K562 (cell line): ENCODE results near the gene CPT1C. TPM values are rescaled to one million over a fixed set of nuclear protein-coding genes. Genes with fewer than 3 reads are reported as not detected.

Experiments
- ARNT ChIP-seq, 2 experiments: fragments of 450-650 bp; IDR thresholded peaks; 2 replicates each; pipeline ENCODE4 v1.6.1; 2016; ENCODE audit warnings: mild to moderate bottlenecking in 1 of 2
- ASH1L ChIP-seq: fragments of 450-650 bp; IDR thresholded peaks from 2 replicates; pipeline ENCODE4 v1.6.1; 2018; ENCODE audit warnings: borderline replicate concordance, mild to moderate bottlenecking, low read depth; ENCODE audit not compliant: partially characterized antibody
- CREB1 ChIP-seq, 2 experiments: sonication (generic) in 1 of 2; formaldehyde crosslinking in 1 of 2; IDR thresholded peaks; 2 replicates each; pipeline versions ENCODE4 v1.6.1 to v1.8.0; 2012 to 2022; ENCODE audit warnings: inconsistent platforms in 1 of 2, mild to moderate bottlenecking in 1 of 2, missing genetic modification reagents in 1 of 2, moderate library complexity in 1 of 2
- CXXC5 ChIP-seq: fragments of 250-450 bp; sonication (Bioruptor Pico); IDR thresholded peaks from 2 replicates; pipeline ENCODE4 v1.8.0; 2022; ENCODE audit warnings: inconsistent platforms, mild to moderate bottlenecking, moderate library complexity
- EP300 ChIP-seq: IDR thresholded peaks from 2 replicates; pipeline ENCODE4 v1.6.1; 2012; ENCODE audit warnings: low read length, improper control_type of control experiment
- FOXM1 ChIP-seq, 2 experiments: fragments of 450-650 bp in 1 of 2; sonication (generic) in 1 of 2; formaldehyde crosslinking in 1 of 2; IDR thresholded peaks; 2 replicates each; pipeline versions ENCODE4 v1.6.1 to v1.9.0; 2017 to 2022; ENCODE audit warnings: low read depth in 2 of 2, mild to moderate bottlenecking in 2 of 2, missing genetic modification reagents in 1 of 2, moderate library complexity in 1 of 2
- KLF6 ChIP-seq: fragments of 250-450 bp; sonication (Bioruptor Pico); IDR thresholded peaks from 2 replicates; pipeline ENCODE4 v1.4.0; 2020; ENCODE audit warnings: mild to moderate bottlenecking, moderate library complexity, borderline replicate concordance
- LCOR ChIP-seq: sonication (generic); formaldehyde crosslinking; IDR thresholded peaks from 2 replicates; pipeline ENCODE4 v1.8.0; 2022; ENCODE audit warnings: mild to moderate bottlenecking, missing genetic modification reagents
- MAFK ChIP-seq: IDR thresholded peaks from 2 replicates; pipeline ENCODE4 v1.6.1; 2011; ENCODE audit warnings: low read length, improper control_type of control experiment
- MBD2 ChIP-seq: sonication (generic); IDR thresholded peaks from 2 replicates; pipeline ENCODE4 v1.6.1; 2016; ENCODE audit warnings: low read depth, borderline replicate concordance
- MEIS2 ChIP-seq: fragments of 450-650 bp; IDR thresholded peaks from 2 replicates; pipeline ENCODE4 v1.6.1; 2014; ENCODE audit warnings: mild to moderate bottlenecking; ENCODE audit not compliant: partially characterized antibody
- MTA3 ChIP-seq: fragments of 450-650 bp; formaldehyde crosslinking; IDR thresholded peaks from 2 replicates; pipeline ENCODE4 v1.6.1; 2017; ENCODE audit warnings: mild to moderate bottlenecking, borderline replicate concordance
- NFATC3 ChIP-seq: fragments of 450-650 bp; IDR thresholded peaks from 2 replicates; pipeline ENCODE4 v1.6.1; 2017; ENCODE audit warnings: mild to moderate bottlenecking
- NFXL1 ChIP-seq: fragments of 450-650 bp; formaldehyde crosslinking; IDR thresholded peaks from 2 replicates; pipeline ENCODE4 v1.4.0; 2021; ENCODE audit warnings: mild to moderate bottlenecking
- NR2C1 ChIP-seq, 2 experiments: fragments of 450-650 bp; IDR thresholded peaks; 2 replicates each; pipeline ENCODE4 v1.6.1; 2017; ENCODE audit warnings: mild to moderate bottlenecking in 2 of 2, antibody characterized with exemption in 1 of 2, inconsistent platforms in 1 of 2, missing compliant biosample characterization in 1 of 2, missing genetic modification characterization in 1 of 2
- NR2C2 ChIP-seq, 2 experiments: fragments of 200-800 bp in 1 of 2; sonication (Bioruptor generic) in 1 of 2; sonication (generic) in 1 of 2; formaldehyde crosslinking in 1 of 2; IDR thresholded peaks; 2 replicates each; pipeline versions ENCODE4 v1.6.1 to v1.8.0; 2016 to 2022; ENCODE audit warnings: mild to moderate bottlenecking in 1 of 2, missing compliant biosample characterization in 1 of 2, missing genetic modification characterization in 1 of 2, missing genetic modification reagents in 1 of 2
- PBX2 ChIP-seq, 2 experiments: IDR thresholded peaks in 1 of 2; conservative IDR thresholded peaks in 1 of 2; 2 replicates each; pipeline ENCODE4 v1.6.1; 2016; ENCODE audit warnings: low read depth in 2 of 2, mild to moderate bottlenecking in 1 of 2, missing compliant biosample characterization in 1 of 2, missing genetic modification characterization in 1 of 2, moderate library complexity in 1 of 2
- RBM15 ChIP-seq: fragments of 200-400 bp; formaldehyde crosslinking; IDR thresholded peaks from 2 replicates; pipeline ENCODE4 v1.6.1; 2018; ENCODE audit warnings: mild to moderate bottlenecking, low read length, moderate library complexity; ENCODE audit not compliant: insufficient read depth
- RFX5 ChIP-seq: IDR thresholded peaks from 2 replicates; pipeline ENCODE4 v1.6.1; 2011; ENCODE audit warnings: low read depth, mild to moderate bottlenecking, improper control_type of control experiment, low read length
- SREBF1 ChIP-seq: fragments of 150-350 bp; IDR thresholded peaks from 2 replicates; pipeline ENCODE4 v1.6.1; 2014; ENCODE audit warnings: antibody characterized with exemption, low read depth, low read length, borderline replicate concordance
- ZBTB7A ChIP-seq: IDR thresholded peaks from 2 replicates; pipeline ENCODE4 v1.6.1; 2011; ENCODE audit warnings: low read depth, mild to moderate bottlenecking, low read length, moderate library complexity, borderline replicate concordance; ENCODE audit not compliant: control insufficient read depth
- ZFP30 ChIP-seq: fragments of 250-450 bp; sonication (Bioruptor Pico); IDR thresholded peaks from 2 replicates; pipeline ENCODE4 v1.8.0; 2022; ENCODE audit warnings: moderate library complexity, mild to moderate bottlenecking, inconsistent platforms, borderline replicate concordance
- polyA plus RNA-seq, 8 experiments: library from polyadenylated mRNA; depleted of rRNA in 4 of 8; stranded (reverse) in 5 of 8; unstranded in 3 of 8; fragments of >200 nt; fragmentation: Nextera tagmentation in 2 of 8; fragmentation: Illumina TruSeq in 1 of 8; extraction: Ambion mirVana in 2 of 8; extraction: Trizol in 1 of 8; gene quantifications; 2 replicates each; pipeline versions ENCODE4 v1.2.1 to v1.2.3, GENCODE V29; 2011 to 2014; ENCODE audit warnings: inconsistent platforms in 1 of 8, missing spikeins in 1 of 8
- total RNA-seq, 7 experiments: library from RNA; depleted of rRNA in 6 of 7; stranded (reverse); fragments of >200 nt in 6 of 7; fragmentation: Illumina TruSeq in 2 of 7; extraction: Trizol in 2 of 7; gene quantifications; 2 replicates each; pipeline versions ENCODE4 v1.2.1 to v1.2.3, GENCODE V29; 2011 to 2021; ENCODE audit warnings: low replicate concordance in 1 of 7
- TF ChIP-seq, protein P1 (sequence below): fragments of 250-450 bp; sonication (Bioruptor Pico); IDR thresholded peaks from 2 replicates; pipeline ENCODE4 v1.4.0; 2020

CPT1C gene
- total and polyA plus RNA-seq, 9 of the 15 experiments (the other 6 are each of a cell fraction or from before 2014, with no cell fraction given), result 1.9 to 12.3 (median 3.0) TPM

GRCh38 chr19:49676784-49677230 is 14.1 kb upstream of the CPT1C start (continued):
- TF ChIP-seq FOXM1 (IDR thresholded peaks at IDR 0.05; ENCODE audit: low read depth) (peak; percentile 32; the same call in 1 of the 2 replicates), FOXM1 (CRISPR knock-in tag; IDR thresholded peaks at IDR 0.05; ENCODE audit: low read depth) (no peak), RFX5 (peak; percentile 36; the same call in 1 of the 2 replicates), ZBTB7A (peak; percentile 91; the same call in 1 of the 2 replicates), MTA3 (peak; percentile 95), NR2C1 (IDR thresholded peaks at IDR 0.05) (peak; percentile 93), NR2C1 (tag; IDR thresholded peaks at IDR 0.05) (peak; percentile 89), MBD2 (peak; percentile 96), MEIS2 (peak; percentile 77), RBM15 (no peak), NR2C2 (CRISPR knock-in tag; IDR thresholded peaks at IDR 0.05) (peak; percentile 64; the same call in 1 of the 2 replicates), NR2C2 (tag; IDR thresholded peaks at IDR 0.05) (peak; percentile 97), EP300 (no peak), LCOR (CRISPR knock-in tag) (no peak), ASH1L (peak; percentile 96), CXXC5 (CRISPR knock-in tag) (peak; percentile 91), CREB1 (IDR thresholded peaks at IDR 0.05) (peak; percentile 84), CREB1 (CRISPR knock-in tag; IDR thresholded peaks at IDR 0.05) (peak; percentile 94), SREBF1 (0 out of 2 replicates have a peak, but pooled peaks have one; percentile 1), KLF6 (no peak), MAFK (peak; percentile 56; the same call in 1 of the 2 replicates), PBX2 (CRISPR knock-in tag; IDR thresholded peaks at IDR 0.05; ENCODE audit: low read depth) (peak; percentile 74), PBX2 (tag; conservative IDR thresholded peaks at IDR 0.05; ENCODE audit: low read depth) (peak; percentile 100), NFXL1 (CRISPR knock-in tag) (no peak), NFATC3 (no peak), ARNT (IDR thresholded peaks at IDR 0.05) (no peak), ZFP30 (CRISPR knock-in tag) (no peak)
- TF ChIP-seq, protein P1, sequence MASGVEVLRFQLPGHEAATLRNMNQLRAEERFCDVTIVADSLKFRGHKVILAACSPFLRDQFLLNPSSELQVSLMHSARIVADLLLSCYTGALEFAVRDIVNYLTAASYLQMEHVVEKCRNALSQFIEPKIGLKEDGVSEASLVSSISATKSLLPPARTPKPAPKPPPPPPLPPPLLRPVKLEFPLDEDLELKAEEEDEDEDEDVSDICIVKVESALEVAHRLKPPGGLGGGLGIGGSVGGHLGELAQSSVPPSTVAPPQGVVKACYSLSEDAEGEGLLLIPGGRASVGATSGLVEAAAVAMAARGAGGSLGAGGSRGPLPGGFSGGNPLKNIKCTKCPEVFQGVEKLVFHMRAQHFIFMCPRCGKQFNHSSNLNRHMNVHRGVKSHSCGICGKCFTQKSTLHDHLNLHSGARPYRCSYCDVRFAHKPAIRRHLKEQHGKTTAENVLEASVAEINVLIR (CRISPR knock-in tag), result peak; percentile 86
